ENCODE measurements around the gene CHN2.
A peak's percentile ranks its signal among the peaks of the same experiment; 100 is the strongest.

CHN2 gene

GRCh38 chr7:29243910-29244655 is 49.5 kb downstream of the CHN2 start:
- H3K4me3 ChIP-seq (ENCODE audit: low read depth, low read length) = no peak overlapping the region
- DNase-seq (ENCODE audit: low read depth) = peak; percentile 31
- TF ChIP-seq CTCF (IDR thresholded peaks at IDR 0.05; ENCODE audit: insufficient read depth, low read depth, low read length, missing control alignments) = peak; percentile 32

GRCh38 chr7:29247224-29247962 is 52.8 kb downstream of the CHN2 start:
- no peak for DNase-seq (ENCODE audit: low read depth)
- no peak for TF ChIP-seq CTCF (IDR thresholded peaks at IDR 0.05; ENCODE audit: insufficient read depth, low read depth, low read length, missing control alignments)
- H3K4me3 ChIP-seq (ENCODE audit: low read depth, low read length) = no peak overlapping the region

GRCh38 chr7:29247963-29248236 is 53.3 kb downstream of the CHN2 start:
- DNase-seq (ENCODE audit: low read depth) = no peak
- H3K4me3 ChIP-seq (ENCODE audit: low read depth, low read length) = no peak overlapping the region
- TF ChIP-seq CTCF (IDR thresholded peaks at IDR 0.05; ENCODE audit: insufficient read depth, low read depth, low read length, missing control alignments) = no peak

GRCh38 chr7:29248713-29249382 is 54.3 kb downstream of the CHN2 start:
- no peak overlapping the region for H3K4me3 ChIP-seq (ENCODE audit: low read depth, low read length)
- TF ChIP-seq CTCF (IDR thresholded peaks at IDR 0.05; ENCODE audit: insufficient read depth, low read depth, low read length, missing control alignments) = no peak
- no peak for DNase-seq (ENCODE audit: low read depth)

- DNase-seq (ENCODE audit: low read depth) = no peak
- TF ChIP-seq CTCF (IDR thresholded peaks at IDR 0.05; ENCODE audit: insufficient read depth, low read depth, low read length, missing control alignments) = no peak
- no peak overlapping the region for H3K4me3 ChIP-seq (ENCODE audit: low read depth, low read length)
Measured at GRCh38 chr7:29249383-29249750, 54.8 kb downstream of the CHN2 start.

- no peak for DNase-seq (ENCODE audit: low read depth)
- TF ChIP-seq CTCF (IDR thresholded peaks at IDR 0.05; ENCODE audit: insufficient read depth, low read depth, low read length, missing control alignments) = no peak
- H3K4me3 ChIP-seq (ENCODE audit: low read depth, low read length) = no peak overlapping the region
Measured at GRCh38 chr7:29249860-29250259, 55.3 kb downstream of the CHN2 start.

Data from GM12865 (cell line).